Retinal pigment epithelial cell (primary cell): ENCODE results near the gene HIPK3.

Experiments used
- DNase-seq: peaks from one replicate; pipeline ENCODE4 v3.0.0-alpha.2; 2010; ENCODE audit warnings: low read depth
- H3K4me3 ChIP-seq: 2 replicates; pipeline ENCODE4 v1.5.1; 2011; ENCODE audit warnings: mild to moderate bottlenecking, low read length, control low read depth, moderate library complexity
- CTCF ChIP-seq: conservative IDR thresholded peaks from 2 replicates; pipeline ENCODE4 v1.5.1; 2011; ENCODE audit warnings: low read depth, low read length, control low read depth, inconsistent platforms

Gene HIPK3

DNA sequence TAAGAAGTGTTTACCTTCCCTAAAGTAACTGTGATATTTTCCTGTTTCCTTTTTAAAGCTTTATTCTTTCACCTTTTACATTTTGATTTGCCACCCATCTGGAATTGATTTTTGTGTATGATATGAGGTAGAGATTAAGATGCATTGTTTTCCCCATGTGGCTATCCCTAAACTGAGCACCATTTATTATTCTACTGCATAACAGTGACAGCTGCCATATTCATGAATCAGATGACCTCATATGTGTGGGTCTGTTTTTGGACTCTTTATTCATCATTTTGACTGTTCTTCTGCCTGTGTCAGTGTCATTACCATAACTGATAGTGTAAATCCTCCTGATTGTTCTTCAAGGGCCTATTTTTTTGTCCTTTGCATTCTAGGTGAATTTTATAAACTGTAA is 50.8 kb downstream of the HIPK3 start:
- no peak for DNase-seq
- no peak for TF ChIP-seq CTCF
- H3K4me3 ChIP-seq = no peak overlapping the region

- no peak overlapping the region for H3K4me3 ChIP-seq
- no peak for DNase-seq
- no peak for TF ChIP-seq CTCF
Measured at GRCh38 chr11:33309118-33309517, 51.9 kb downstream of the HIPK3 start.

GRCh38 chr11:33310720-33311500 is 53.7 kb downstream of the HIPK3 start:
- no peak for DNase-seq
- TF ChIP-seq CTCF = no peak
- H3K4me3 ChIP-seq = no peak overlapping the region

GRCh38 chr11:33311680-33312079 is 54.5 kb downstream of the HIPK3 start:
- TF ChIP-seq CTCF = no peak
- H3K4me3 ChIP-seq = no peak overlapping the region
- no peak for DNase-seq

- no peak for DNase-seq
- H3K4me3 ChIP-seq = no peak overlapping the region
- TF ChIP-seq CTCF = no peak
Measured at GRCh38 chr11:33315822-33316221, 58.6 kb downstream of the HIPK3 start.

GRCh38 chr11:33317662-33318061 is 60.5 kb downstream of the HIPK3 start:
- no peak for TF ChIP-seq CTCF
- DNase-seq = no peak
- no peak overlapping the region for H3K4me3 ChIP-seq

- TF ChIP-seq CTCF = no peak
- DNase-seq = no peak
- H3K4me3 ChIP-seq = no peak overlapping the region
Measured at GRCh38 chr11:33320016-33320813, 63.0 kb downstream of the HIPK3 start.
